ENCODE data around the gene ZDHHC18.

- TF ChIP-seq GATA3 (IDR thresholded peaks at IDR 0.05; ENCODE audit: low read depth, low read length) (no peak), GATA2 (IDR thresholded peaks at IDR 0.05; ENCODE audit: low read depth, low read length) (no peak)
Measured at GRCh38 chr1:26820784-26821269, 5.7 kb upstream of the ZDHHC18 start.
